Measurements from ENCODE around the gene SHC4.
"Not testable (repeated sequence)": the region's sequence is repeated elsewhere in the genome, so short reads cannot be mapped to it uniquely, and the experiment has no call there.

The SHC4 gene

GRCh38 chr15:48855501-48856440 lies 107.9 kb downstream of the SHC4 start:
- CTCF ChIA-PET = interaction anchor here (1.4 kb wide), 1 partner anchor 498 kb away, joined by 3 read pairs; no protein-coding TSS in a partner anchor
- Mint-ChIP-seq H3K9me3 (no peaks in the 10 kb centered on the region), H3K36me3 (no peaks in the 10 kb centered on the region), H3K4me3 (no peak overlapping the region), H3K4me1 (no peaks in the 10 kb centered on the region), H3K27ac (no peak overlapping the region), H3K27me3 (peaks cover 9% of the 10 kb centered on the region)
- no peak for DNase-seq

DNA sequence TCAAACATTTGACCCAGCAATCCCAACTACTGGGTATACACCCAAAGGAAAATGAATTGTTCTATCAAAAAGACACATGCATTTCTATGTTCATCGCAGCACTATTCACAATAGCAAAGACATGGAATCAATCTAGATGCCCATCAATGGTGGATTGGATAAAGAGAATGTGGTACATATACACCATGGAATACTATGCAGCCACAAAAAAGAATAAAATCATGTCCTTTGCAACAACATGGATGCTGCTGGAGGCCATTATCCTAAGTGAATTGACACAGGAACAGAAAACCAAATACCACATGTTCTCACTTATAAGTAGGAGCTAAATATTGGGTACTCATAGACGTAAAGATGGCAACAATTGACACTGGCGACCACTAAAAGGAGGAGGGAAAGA lies 109.3 kb downstream of the SHC4 start:
- H3K9me3 Mint-ChIP-seq, H3K4me3 Mint-ChIP-seq, H3K4me1 Mint-ChIP-seq, H3K27ac Mint-ChIP-seq, H3K27me3 Mint-ChIP-seq, DNase-seq, H3K36me3 Mint-ChIP-seq, CTCF ChIA-PET: not testable (repeated sequence)

DNA sequence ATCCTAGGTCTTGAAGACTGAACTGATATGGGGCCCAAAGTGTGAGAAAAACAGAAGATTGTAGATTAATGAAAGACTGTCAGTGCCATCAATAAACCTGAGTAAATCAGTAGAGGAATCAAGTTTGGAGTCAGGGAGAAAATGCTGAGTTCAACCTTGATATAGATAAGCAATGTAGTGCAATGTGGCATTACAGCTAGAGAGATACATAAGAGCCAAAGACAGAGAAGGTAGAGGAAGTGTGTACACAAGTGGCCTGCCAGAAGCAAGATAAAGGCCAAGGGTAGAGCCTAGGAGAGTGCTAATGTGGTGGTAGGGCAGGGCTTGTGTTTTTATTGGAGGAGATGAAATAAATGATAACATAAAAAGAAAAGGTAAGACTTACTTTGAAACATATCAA lies 111.8 kb downstream of the SHC4 start:
- CTCF ChIA-PET = no interaction called here
- H3K27ac Mint-ChIP-seq = no peak overlapping the region
- H3K36me3 Mint-ChIP-seq = no peaks in the 10 kb centered on the region
- no peaks in the 10 kb centered on the region for H3K9me3 Mint-ChIP-seq
- no peaks in the 10 kb centered on the region for H3K4me1 Mint-ChIP-seq
- H3K27me3 Mint-ChIP-seq = peaks cover 9% of the 10 kb centered on the region
- no peak overlapping the region for H3K4me3 Mint-ChIP-seq
- DNase-seq = no peak

DNA sequence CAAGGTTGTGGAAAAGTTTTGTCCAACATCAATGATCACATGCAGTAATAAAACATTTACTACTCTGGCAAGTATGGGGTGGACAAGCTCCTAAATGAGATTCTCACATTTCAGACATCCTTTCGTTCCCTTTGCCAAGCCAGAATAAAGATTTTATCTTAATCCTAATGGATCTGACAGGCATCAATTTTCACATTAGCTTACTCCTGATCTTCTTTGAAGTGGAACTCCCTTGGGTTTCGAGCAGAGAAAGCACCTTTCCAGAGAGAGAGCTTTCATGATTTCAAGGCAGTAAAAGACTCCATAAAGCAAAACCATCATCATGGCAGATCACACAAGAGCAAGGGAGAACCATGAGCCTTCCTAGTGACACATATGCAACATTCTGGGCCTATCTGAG lies 113.1 kb downstream of the SHC4 start:
- H3K4me1 Mint-ChIP-seq = no peaks in the 10 kb centered on the region
- peaks cover 9% of the 10 kb centered on the region for H3K27me3 Mint-ChIP-seq
- no peak overlapping the region for H3K4me3 Mint-ChIP-seq
- CTCF ChIA-PET = no interaction called here
- H3K9me3 Mint-ChIP-seq = no peaks in the 10 kb centered on the region
- H3K27ac Mint-ChIP-seq = no peak overlapping the region
- DNase-seq = no peak
- H3K36me3 Mint-ChIP-seq = no peaks in the 10 kb centered on the region

DNA sequence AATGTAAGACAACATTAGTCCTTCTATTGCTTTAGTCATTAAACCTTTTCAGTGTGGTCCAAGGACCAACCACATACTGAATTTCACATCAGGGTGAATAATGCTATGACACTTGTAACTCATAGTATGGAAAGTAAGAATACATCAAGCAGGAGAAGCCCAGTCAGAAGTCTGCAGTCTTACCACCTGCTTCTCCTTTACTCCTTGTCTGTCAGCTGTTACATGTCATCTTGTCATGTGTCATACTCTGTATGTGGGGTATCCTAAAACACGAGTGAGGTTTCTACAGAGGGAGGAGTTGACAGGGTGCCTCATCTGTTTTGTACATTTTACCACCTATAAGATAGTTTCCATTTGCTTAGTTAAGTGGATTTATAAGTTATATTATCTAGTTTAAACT lies 118.6 kb downstream of the SHC4 start:
- no peaks in the 10 kb centered on the region for H3K4me1 Mint-ChIP-seq
- H3K36me3 Mint-ChIP-seq = no peaks in the 10 kb centered on the region
- H3K4me3 Mint-ChIP-seq = no peak overlapping the region
- H3K9me3 Mint-ChIP-seq = no peaks in the 10 kb centered on the region
- CTCF ChIA-PET = interaction anchor here (1.2 kb wide), 1 partner anchor 16 kb away, joined by 3 read pairs; no protein-coding TSS in a partner anchor
- no peak overlapping the region for H3K27ac Mint-ChIP-seq
- peaks cover 4% of the 10 kb centered on the region for H3K27me3 Mint-ChIP-seq
- no peak for DNase-seq

- H3K4me1 Mint-ChIP-seq = no peaks in the 10 kb centered on the region
Observed at GRCh38 chr15:48842501-48842900, 121.2 kb downstream of the SHC4 start.

GRCh38 chr15:48834756-48835155 lies 129.0 kb downstream of the SHC4 start:
- H3K4me1 Mint-ChIP-seq = no peaks in the 10 kb centered on the region
- no peak overlapping the region for H3K4me3 Mint-ChIP-seq
- no peak for DNase-seq
- CTCF ChIA-PET = no interaction called here
- peaks cover 22% of the 10 kb centered on the region for H3K27me3 Mint-ChIP-seq
- no peaks in the 10 kb centered on the region for H3K36me3 Mint-ChIP-seq
- no peaks in the 10 kb centered on the region for H3K9me3 Mint-ChIP-seq
- no peak overlapping the region for H3K27ac Mint-ChIP-seq

More at GRCh38 chr15:48842501-48842900, 121.2 kb downstream of the SHC4 start:
- H3K4me3 Mint-ChIP-seq = no peak overlapping the region
- H3K36me3 Mint-ChIP-seq = no peaks in the 10 kb centered on the region
- H3K27me3 Mint-ChIP-seq = peaks cover 4% of the 10 kb centered on the region
- CTCF ChIA-PET = no interaction called here
- no peak overlapping the region for H3K27ac Mint-ChIP-seq
- DNase-seq = no peak
- no peaks in the 10 kb centered on the region for H3K9me3 Mint-ChIP-seq

DNA sequence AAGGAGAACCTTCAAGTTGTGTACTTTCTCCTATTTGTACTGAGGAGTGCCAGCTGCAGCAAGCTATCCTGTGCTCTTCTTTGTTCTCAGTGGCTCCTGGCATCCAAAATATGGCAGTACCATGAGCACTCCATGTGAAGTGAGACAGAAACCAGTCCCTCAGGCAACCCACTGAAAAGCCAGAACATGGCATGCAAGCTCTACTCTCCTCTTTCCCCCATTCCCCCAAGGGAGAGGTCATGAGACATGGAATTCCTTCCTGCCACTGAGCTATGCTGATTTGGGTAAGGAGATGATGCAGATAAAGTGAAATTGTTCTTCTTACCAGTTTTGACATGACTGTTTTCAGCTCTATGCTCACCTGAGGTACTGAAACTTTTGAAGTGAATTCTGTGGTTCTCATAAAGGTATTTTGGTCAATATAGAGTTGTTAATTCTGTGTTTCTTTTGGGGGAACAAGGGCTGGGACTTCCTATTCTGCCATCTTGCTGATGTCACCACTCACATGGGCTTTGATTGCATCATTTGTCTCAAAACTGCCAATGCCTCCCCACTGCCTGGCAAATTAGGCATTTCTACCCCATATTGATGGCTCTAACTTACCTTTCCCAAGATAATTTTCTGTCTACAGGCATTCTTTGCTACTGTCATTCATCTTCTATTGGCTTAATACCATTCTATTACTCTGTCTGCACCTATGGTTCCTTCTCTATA lies 130.0 kb downstream of the SHC4 start:
- CTCF ChIA-PET = no interaction called here
- no peak overlapping the region for H3K4me3 Mint-ChIP-seq
- peaks cover 22% of the 10 kb centered on the region for H3K27me3 Mint-ChIP-seq
- DNase-seq = no peak
- H3K4me1 Mint-ChIP-seq = no peaks in the 10 kb centered on the region
- no peaks in the 10 kb centered on the region for H3K9me3 Mint-ChIP-seq
- no peak overlapping the region for H3K27ac Mint-ChIP-seq
- no peaks in the 10 kb centered on the region for H3K36me3 Mint-ChIP-seq

DNA sequence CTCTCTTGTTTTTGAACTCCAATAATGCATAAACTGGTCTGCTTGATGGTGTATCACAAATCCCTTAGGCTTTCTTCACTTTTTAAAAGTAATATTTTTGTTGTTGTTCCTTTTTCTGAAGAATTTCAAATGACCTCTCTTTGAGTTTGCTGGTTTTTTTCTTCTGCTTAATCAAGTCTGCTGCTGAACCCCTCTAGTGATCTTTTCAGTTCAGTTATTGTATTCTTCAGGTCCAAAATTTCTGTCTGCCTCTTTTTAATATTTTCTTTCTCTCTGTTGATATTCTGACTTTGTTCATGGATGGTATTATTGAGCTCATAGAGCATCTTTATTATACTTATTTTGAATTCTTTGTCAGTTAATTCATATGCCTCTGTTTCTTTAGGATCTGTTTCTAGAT lies 131.1 kb downstream of the SHC4 start:
- no peak overlapping the region for H3K27ac Mint-ChIP-seq
- no peaks in the 10 kb centered on the region for H3K9me3 Mint-ChIP-seq
- H3K4me3 Mint-ChIP-seq = no peak overlapping the region
- H3K4me1 Mint-ChIP-seq = no peaks in the 10 kb centered on the region
- no peaks in the 10 kb centered on the region for H3K36me3 Mint-ChIP-seq
- H3K27me3 Mint-ChIP-seq = peaks cover 22% of the 10 kb centered on the region
- CTCF ChIA-PET = no interaction called here
- no peak for DNase-seq

DNA sequence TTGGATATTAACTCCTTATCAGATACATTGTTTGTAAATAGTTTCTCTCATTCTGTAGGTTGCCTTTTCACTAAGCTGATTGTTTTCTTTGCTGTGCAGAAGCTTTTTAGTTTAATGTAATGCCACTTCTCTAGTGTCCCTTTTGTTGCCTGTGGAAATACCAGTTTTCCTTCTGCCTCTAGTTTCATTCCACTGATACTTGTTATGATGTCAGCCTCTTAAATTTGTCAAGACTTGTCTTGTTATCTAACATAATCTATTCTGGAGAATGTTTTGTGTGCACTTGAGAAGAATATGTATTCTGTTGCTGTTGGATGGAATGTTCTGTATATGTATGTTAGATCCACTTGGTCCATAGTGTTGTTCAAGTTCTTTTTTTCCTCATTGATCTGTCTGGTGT lies 134.8 kb downstream of the SHC4 start:
- Mint-ChIP-seq H3K4me1 (no peaks in the 10 kb centered on the region), H3K27ac (no peak overlapping the region), H3K9me3 (no peaks in the 10 kb centered on the region), H3K4me3 (no peak overlapping the region), H3K36me3 (no peaks in the 10 kb centered on the region), H3K27me3 (peaks cover 18% of the 10 kb centered on the region)
- no peak for DNase-seq
- CTCF ChIA-PET = no interaction called here

- DNase-seq = no peak
- no peak overlapping the region for H3K27ac Mint-ChIP-seq
- peaks cover 16% of the 10 kb centered on the region for H3K27me3 Mint-ChIP-seq
- no peaks in the 10 kb centered on the region for H3K9me3 Mint-ChIP-seq
- no peaks in the 10 kb centered on the region for H3K36me3 Mint-ChIP-seq
- no peak overlapping the region for H3K4me3 Mint-ChIP-seq
- CTCF ChIA-PET = no interaction called here
- no peaks in the 10 kb centered on the region for H3K4me1 Mint-ChIP-seq
Observed at GRCh38 chr15:48828471-48828870, 135.2 kb downstream of the SHC4 start.

DNA sequence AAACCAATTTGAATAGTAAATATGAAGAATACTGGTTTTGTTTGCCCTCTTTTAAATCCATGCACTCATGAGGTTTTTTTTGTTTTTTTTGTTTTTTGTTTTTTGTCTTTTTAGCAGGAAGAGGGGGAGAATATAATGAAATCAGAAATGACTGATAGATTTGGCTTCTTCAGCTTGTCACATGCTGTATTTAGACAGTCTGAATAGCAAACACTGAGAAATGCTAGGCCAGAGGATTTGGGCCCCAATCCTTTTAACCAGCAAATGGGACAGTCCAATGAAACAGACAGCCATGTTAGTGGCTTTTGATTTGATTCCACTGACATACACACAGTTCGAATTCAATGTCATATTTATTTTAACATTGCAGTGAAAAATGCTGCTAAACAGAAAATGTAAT lies 138.6 kb downstream of the SHC4 start:
- CTCF ChIA-PET = no interaction called here
- H3K27me3 Mint-ChIP-seq = peaks cover 12% of the 10 kb centered on the region
- no peak overlapping the region for H3K27ac Mint-ChIP-seq
- no peak overlapping the region for H3K4me3 Mint-ChIP-seq
- H3K9me3 Mint-ChIP-seq = no peaks in the 10 kb centered on the region
- H3K4me1 Mint-ChIP-seq = no peaks in the 10 kb centered on the region
- no peaks in the 10 kb centered on the region for H3K36me3 Mint-ChIP-seq
- no peak for DNase-seq

- H3K4me1 Mint-ChIP-seq = no peaks in the 10 kb centered on the region
Observed at GRCh38 chr15:48823706-48824105, 140.0 kb downstream of the SHC4 start.

GRCh38 chr15:48823237-48823636 lies 140.5 kb downstream of the SHC4 start:
- CTCF ChIA-PET = no interaction called here
- H3K27ac Mint-ChIP-seq = no peak overlapping the region

More at GRCh38 chr15:48823706-48824105, 140.0 kb downstream of the SHC4 start:
- Mint-ChIP-seq H3K27me3 (peaks cover 12% of the 10 kb centered on the region), H3K36me3 (no peaks in the 10 kb centered on the region), H3K9me3 (no peaks in the 10 kb centered on the region), H3K4me3 (no peak overlapping the region), H3K27ac (no peak overlapping the region)
- CTCF ChIA-PET = no interaction called here
- no peak for DNase-seq

GRCh38 chr15:48814286-48814685 lies 149.4 kb downstream of the SHC4 start:
- Mint-ChIP-seq H3K27me3 (peaks cover 17% of the 10 kb centered on the region), H3K36me3 (peaks cover 3% of the 10 kb centered on the region), H3K9me3 (no peaks in the 10 kb centered on the region), H3K27ac (no peak overlapping the region), H3K4me3 (no peak overlapping the region), H3K4me1 (peaks cover 21% of the 10 kb centered on the region)
- no peak for DNase-seq
- CTCF ChIA-PET = interaction anchor here (1.4 to 1.7 kb wide), 2 partner anchors 64 to 608 kb away, joined by 4 to 5 read pairs; partner anchors contain the start of genes EID1 and FGF7

More at GRCh38 chr15:48823237-48823636, 140.5 kb downstream of the SHC4 start:
- Mint-ChIP-seq H3K4me1 (no peaks in the 10 kb centered on the region), H3K27me3 (peaks cover 12% of the 10 kb centered on the region), H3K4me3 (no peak overlapping the region), H3K36me3 (no peaks in the 10 kb centered on the region), H3K9me3 (no peaks in the 10 kb centered on the region)
- no peak for DNase-seq

Data from activated naive CD4-positive, alpha-beta T cell treated with anti-CD3 and anti-CD28 coated beads, Interleukin-2, amount 10 ng/mL, durations not matched to agents 7 days and 5 days (primary cell).